HepG2 (cell line): Measurements from ENCODE around the gene FPGS. TPM values are rescaled to one million over a fixed set of nuclear protein-coding genes. Genes with fewer than 3 reads are reported as not detected.

Experiments used
- ATAC-seq: fragments of 200-7000 bp; cut with Tn5 transposase; 3 replicates; pipeline ENCODE4 v1.9.1; 2020; ENCODE audit warnings: mild to moderate bottlenecking, moderate library complexity
- BruUV-seq: library from RNA; stranded (reverse); fragments of 400-500 nt; replicated peaks from 2 replicates; lab custom pipeline; 2021; lab: Mats Ljungman, UMichigan
- CTCF ChIA-PET: fragments of 300-600 bp; formaldehyde crosslinking; extraction: SDS; loops from one replicate; lab custom pipeline; 2021; ENCODE audit warnings: low total read pairs, inconsistent platforms, low intra/inter-chr PET ratio; lab: Yijun Ruan, JAX
- POLR2A ChIA-PET: fragments of 350-600 bp; sonication (Branson Sonifier 250); formaldehyde crosslinking; loops from one replicate; lab custom pipeline; 2020; ENCODE audit warnings: antibody characterized with exemption, inconsistent platforms; lab: Yijun Ruan, JAX
- DNase-seq: peaks from one replicate; pipeline ENCODE4 v3.0.0-alpha.2; 2015; ENCODE audit warnings: low spot score
- FAIRE-seq: peaks from 3 replicates; lab custom pipeline; 2011; peaks lifted over from hg19 to GRCh38; lab: Jason Lieb, UNC
- H2AFZ ChIP-seq: one replicate; pipeline ENCODE4 v1.6.1; 2011; ENCODE audit warnings: low read length, inconsistent platforms
- H3K27ac ChIP-seq: fragments of 300-600 bp; 3 replicates; pipeline ENCODE4 v1.8.0; 2011; ENCODE audit warnings: mixed run types, mild to moderate bottlenecking, mixed read lengths, low read length, inconsistent platforms; ENCODE audit not compliant: insufficient read depth; ENCODE audit errors: extremely low read length
- H3K27me3 ChIP-seq, 2 experiments: fragments of 200-600 bp in 1 of 2; 2 replicates in 1 of 2; 3 replicates in 1 of 2; pipeline versions ENCODE4 v1.6.0 to v1.8.0; 2011; ENCODE audit warnings: low read length in 2 of 2, mild to moderate bottlenecking in 2 of 2, moderate library complexity in 2 of 2, inconsistent platforms in 1 of 2; ENCODE audit not compliant: insufficient read depth in 2 of 2, control insufficient read depth in 1 of 2
- H3K36me3 ChIP-seq, 2 experiments: fragments of 200-600 bp in 1 of 2; replicated peaks in 1 of 2; 2 replicates in 1 of 2; 3 replicates in 1 of 2; pipeline versions ENCODE4 v1.5.1 to v1.8.0; 2011; ENCODE audit warnings: low read length in 2 of 2, inconsistent platforms in 1 of 2; ENCODE audit not compliant: insufficient read depth in 2 of 2, control insufficient read depth in 1 of 2
- H3K4me1 ChIP-seq: 2 replicates; pipeline ENCODE4 v1.5.1; 2012; ENCODE audit warnings: low read length, inconsistent platforms; ENCODE audit not compliant: insufficient read depth
- H3K4me2 ChIP-seq: 2 replicates; pipeline ENCODE4 v1.6.0; 2011; ENCODE audit warnings: low read depth, low read length, inconsistent platforms
- H3K4me3 ChIP-seq, 3 experiments: fragments of 200-600 bp in 1 of 3; sonication (generic), shearing (Covaris generic) in 1 of 3; replicated peaks in 1 of 3; 2 replicates each; pipeline ENCODE4 v1.5.1; 2011 to 2016; ENCODE audit warnings: low read length in 3 of 3, inconsistent platforms in 2 of 3, low read depth in 2 of 3, mild to moderate bottlenecking in 2 of 3, control low read depth in 1 of 3, mixed read lengths in 1 of 3; ENCODE audit not compliant: insufficient read depth in 1 of 3
- H3K79me2 ChIP-seq: one replicate; pipeline ENCODE4 v1.6.1; 2011; ENCODE audit warnings: low read length, inconsistent platforms; ENCODE audit not compliant: insufficient read depth
- H3K9ac ChIP-seq: 2 replicates; pipeline ENCODE4 v1.6.0; 2011; ENCODE audit warnings: mild to moderate bottlenecking, low read depth, low read length, inconsistent platforms; ENCODE audit not compliant: insufficient read depth
- H3K9me3 ChIP-seq: 2 replicates; pipeline ENCODE4 v1.5.1; 2012; ENCODE audit warnings: mild to moderate bottlenecking, low read length
- H4K20me1 ChIP-seq: 2 replicates; pipeline ENCODE4 v1.6.0; 2011; ENCODE audit warnings: inconsistent platforms, mild to moderate bottlenecking, low read length, moderate library complexity; ENCODE audit not compliant: insufficient read depth
- GABPA ChIP-seq, 2 experiments: IDR thresholded peaks; 2 replicates each; pipeline ENCODE4 v1.6.1; 2011 to 2016; ENCODE audit warnings: low read depth in 2 of 2, low read length in 1 of 2, missing biosample characterization in 1 of 2, missing genetic modification characterization in 1 of 2
- NCOA5 ChIP-seq: sonication (generic); formaldehyde crosslinking; IDR thresholded peaks from 2 replicates; pipeline ENCODE4 v1.4.0; 2020; ENCODE audit warnings: missing genetic modification reagents
- NR3C1 ChIP-seq: sonication (generic); formaldehyde crosslinking; IDR thresholded peaks from 2 replicates; pipeline ENCODE4 v1.4.0; 2020; ENCODE audit warnings: missing genetic modification reagents
- RFXAP ChIP-seq: sonication (generic); formaldehyde crosslinking; IDR thresholded peaks from 2 replicates; pipeline ENCODE4 v1.4.0; 2020; ENCODE audit warnings: missing genetic modification reagents, borderline replicate concordance
- RXRB ChIP-seq: IDR thresholded peaks from 2 replicates; pipeline ENCODE4 v1.6.1; 2016; ENCODE audit warnings: borderline replicate concordance, missing genetic modification reagents, missing compliant biosample characterization
- SALL2 ChIP-seq: sonication (generic); formaldehyde crosslinking; IDR thresholded peaks from 2 replicates; pipeline ENCODE4 v1.8.1; 2023; ENCODE audit warnings: mild to moderate bottlenecking, missing genetic modification reagents, inconsistent platforms
- SMARCE1 ChIP-seq: fragments of 450-650 bp; IDR thresholded peaks from 2 replicates; pipeline ENCODE4 v1.6.1; 2017; ENCODE audit warnings: borderline replicate concordance
- SMC3 ChIP-seq: IDR thresholded peaks from 2 replicates; pipeline ENCODE4 v1.6.1; 2011; ENCODE audit warnings: low read length, improper control_type of control experiment
- SRSF1 ChIP-seq: fragments of 200-400 bp; formaldehyde crosslinking; optimal IDR thresholded peaks from 2 replicates; pipeline ENCODE3; 2017; ENCODE audit warnings: mild to moderate bottlenecking, low read depth, low read length, moderate library complexity
- STAG1 ChIP-seq: sonication (generic); formaldehyde crosslinking; IDR thresholded peaks from 2 replicates; pipeline ENCODE4 v1.4.0; 2020; ENCODE audit warnings: missing genetic modification reagents
- THAP11 ChIP-seq: IDR thresholded peaks from 2 replicates; pipeline ENCODE4 v1.6.1; 2016; ENCODE audit warnings: missing biosample characterization, missing genetic modification reagents
- ZNF234 ChIP-seq: sonication (generic); formaldehyde crosslinking; conservative IDR thresholded peaks from 2 replicates; pipeline ENCODE4 v1.5.1; 2020; ENCODE audit warnings: mild to moderate bottlenecking, missing genetic modification reagents
- ZNF282 ChIP-seq: fragments of 450-650 bp; IDR thresholded peaks from 2 replicates; pipeline ENCODE4 v1.6.1; 2018; ENCODE audit not compliant: partially characterized antibody
- ZNF660 ChIP-seq: sonication (generic); formaldehyde crosslinking; IDR thresholded peaks from 2 replicates; pipeline ENCODE4 v1.5.1; 2020; ENCODE audit warnings: mild to moderate bottlenecking, low read depth, missing genetic modification reagents, borderline replicate concordance
- ZSCAN29 ChIP-seq: sonication (generic); formaldehyde crosslinking; conservative IDR thresholded peaks from 2 replicates; pipeline ENCODE4 v1.4.0; 2020; ENCODE audit warnings: mild to moderate bottlenecking, missing genetic modification reagents
- whole genome bisulfite sequencing: methylation state at CpG from one replicate; pipeline ENCODE4 v1.1.6; 2017; ENCODE audit warnings: low lambda C conversion rate; 5-methylcytosine and 5-hydroxymethylcytosine counted together
- in situ Hi-C: cut with HindIII; loops from 2 replicates; pipeline ENCODE4 v1.10.0; 2017; ENCODE audit warnings: low pct_unique_long_range_greater_than_20kb; ENCODE audit not compliant: extremely low pct_ligation_motif_present
- intact Hi-C: fragments of 100-400 bp; cut with micrococcal nuclease; formaldehyde crosslinking; loops from one replicate; pipeline ENCODE4 v1.10.0; 2022; ENCODE audit not compliant: unreplicated experiment
- polyA plus RNA-seq, 8 experiments: library from polyadenylated mRNA; depleted of rRNA in 3 of 8; stranded (reverse) in 7 of 8; unstranded in 1 of 8; fragments of >200 nt; fragmentation: Illumina TruSeq in 4 of 8; extraction: Trizol in 4 of 8; gene quantifications; 2 replicates each; pipeline versions ENCODE4 v1.2.1 to v1.2.3, GENCODE V29; 2011 to 2016; ENCODE audit warnings: low read depth in 4 of 8, missing spikeins in 1 of 8, mixed read lengths in 1 of 8; ENCODE audit not compliant: insufficient read depth in 1 of 8
- total RNA-seq, 5 experiments: library from RNA; depleted of rRNA; stranded (reverse); fragments of >200 nt; fragmentation: Illumina TruSeq; extraction: Trizol; gene quantifications; 2 replicates each; pipeline ENCODE4 v1.2.3, GENCODE V29; 2016; ENCODE audit warnings: low read depth in 1 of 5
- TF ChIP-seq, protein P1 (sequence below): sonication (generic); formaldehyde crosslinking; IDR thresholded peaks from 2 replicates; pipeline ENCODE4 v1.5.1; 2020; ENCODE audit warnings: missing genetic modification reagents, mild to moderate bottlenecking, borderline replicate concordance
- TF ChIP-seq, protein P2 (sequence below): sonication (generic); formaldehyde crosslinking; IDR thresholded peaks from 2 replicates; pipeline ENCODE4 v1.4.0; 2020; ENCODE audit warnings: mild to moderate bottlenecking, missing genetic modification reagents
- TF ChIP-seq, protein P3 (sequence below): sonication (generic); formaldehyde crosslinking; IDR thresholded peaks from 2 replicates; pipeline ENCODE4 v1.5.1; 2020; ENCODE audit warnings: missing genetic modification reagents, mild to moderate bottlenecking, borderline replicate concordance
- TF ChIP-seq, protein P4 (sequence below): sonication (generic); formaldehyde crosslinking; IDR thresholded peaks from 2 replicates; pipeline ENCODE4 v1.8.1; 2023; ENCODE audit warnings: mild to moderate bottlenecking, inconsistent platforms, moderate library complexity, missing genetic modification reagents, borderline replicate concordance

FPGS gene
- total and polyA plus RNA-seq, 2 of the 13 experiments (the other 11 are each of a cell fraction or from before 2014, with no cell fraction given): 35.6 to 36.8 TPM

DNA sequence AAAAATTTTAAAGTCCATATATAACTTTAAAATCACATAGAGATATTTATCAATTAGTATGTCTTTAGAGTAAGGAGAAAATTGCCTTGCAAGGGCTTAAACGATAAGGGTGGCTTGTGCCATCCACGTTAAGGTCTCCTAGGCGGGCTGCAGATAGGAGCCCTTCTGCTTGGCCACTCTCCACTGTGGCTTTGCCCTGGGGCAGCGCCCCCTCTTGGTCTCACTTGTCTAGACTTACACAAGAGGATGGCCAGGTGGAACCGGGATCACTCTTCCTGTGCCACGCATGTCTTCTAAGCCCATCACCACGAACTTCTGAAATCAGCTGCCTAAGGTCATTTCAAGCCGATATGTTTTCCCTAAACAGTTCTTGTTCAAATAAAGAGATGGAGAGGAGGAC, 2.9 kb downstream of the FPGS start:
- FAIRE-seq (no peak), DNase-seq (peak; percentile 51), ATAC-seq (peak; percentile 17; the same call in 1 of the 3 replicates)
- Histone ChIP-seq H3K27ac (no peak overlapping the region), H4K20me1 (no peaks in the 10 kb centered on the region; the same call in 1 of the 2 replicates), H3K79me2 (peaks cover 15% of the 10 kb centered on the region), H3K4me2 (no peak overlapping the region), H3K9ac (no peak overlapping the region), H2AFZ (no peak overlapping the region), H3K27me3 (no peaks in the 10 kb centered on the region; a peak in 1 of 5 replicates), H3K4me3 (no peak overlapping the region), H3K4me1 (peaks cover 30% of the 10 kb centered on the region), H3K9me3 (no peaks in the 10 kb centered on the region), H3K36me3 (peaks cover 12 to 32% of the 10 kb centered on the region in 2 experiments; a peak in 4 of 5 replicates)
- TSS peak; percentile 51 for BruUV-seq
- in situ Hi-C loops: no loop called here
- intact Hi-C loops: no loop called here
- ChIA-PET POLR2A (no interaction called here), CTCF (interaction anchor here (1.1 kb wide), 1 partner anchor 64 kb away, joined by 3 read pairs; no protein-coding TSS in a partner anchor)
- 76% methylated on average over 8 of the region's 8 CpGs for WGBS
- TF ChIP-seq, protein P1, sequence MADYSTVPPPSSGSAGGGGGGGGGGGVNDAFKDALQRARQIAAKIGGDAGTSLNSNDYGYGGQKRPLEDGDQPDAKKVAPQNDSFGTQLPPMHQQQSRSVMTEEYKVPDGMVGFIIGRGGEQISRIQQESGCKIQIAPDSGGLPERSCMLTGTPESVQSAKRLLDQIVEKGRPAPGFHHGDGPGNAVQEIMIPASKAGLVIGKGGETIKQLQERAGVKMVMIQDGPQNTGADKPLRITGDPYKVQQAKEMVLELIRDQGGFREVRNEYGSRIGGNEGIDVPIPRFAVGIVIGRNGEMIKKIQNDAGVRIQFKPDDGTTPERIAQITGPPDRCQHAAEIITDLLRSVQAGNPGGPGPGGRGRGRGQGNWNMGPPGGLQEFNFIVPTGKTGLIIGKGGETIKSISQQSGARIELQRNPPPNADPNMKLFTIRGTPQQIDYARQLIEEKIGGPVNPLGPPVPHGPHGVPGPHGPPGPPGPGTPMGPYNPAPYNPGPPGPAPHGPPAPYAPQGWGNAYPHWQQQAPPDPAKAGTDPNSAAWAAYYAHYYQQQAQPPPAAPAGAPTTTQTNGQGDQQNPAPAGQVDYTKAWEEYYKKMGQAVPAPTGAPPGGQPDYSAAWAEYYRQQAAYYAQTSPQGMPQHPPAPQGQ (CRISPR knock-in tag): no peak
- TF ChIP-seq SRSF1: no peak
- TF ChIP-seq SMC3: peak; percentile 42; the same call in 1 of the 2 replicates
- TF ChIP-seq RFXAP (CRISPR knock-in tag): no peak
- no peak for TF ChIP-seq SALL2 (CRISPR knock-in tag)
- no peak for TF ChIP-seq ZNF234
- no peak for TF ChIP-seq NCOA5 (CRISPR knock-in tag)
- peak; percentile 53 for TF ChIP-seq STAG1
- no peak for TF ChIP-seq RXRB (CRISPR knock-in tag)
- no peak for TF ChIP-seq ZNF660
- TF ChIP-seq, protein P2, sequence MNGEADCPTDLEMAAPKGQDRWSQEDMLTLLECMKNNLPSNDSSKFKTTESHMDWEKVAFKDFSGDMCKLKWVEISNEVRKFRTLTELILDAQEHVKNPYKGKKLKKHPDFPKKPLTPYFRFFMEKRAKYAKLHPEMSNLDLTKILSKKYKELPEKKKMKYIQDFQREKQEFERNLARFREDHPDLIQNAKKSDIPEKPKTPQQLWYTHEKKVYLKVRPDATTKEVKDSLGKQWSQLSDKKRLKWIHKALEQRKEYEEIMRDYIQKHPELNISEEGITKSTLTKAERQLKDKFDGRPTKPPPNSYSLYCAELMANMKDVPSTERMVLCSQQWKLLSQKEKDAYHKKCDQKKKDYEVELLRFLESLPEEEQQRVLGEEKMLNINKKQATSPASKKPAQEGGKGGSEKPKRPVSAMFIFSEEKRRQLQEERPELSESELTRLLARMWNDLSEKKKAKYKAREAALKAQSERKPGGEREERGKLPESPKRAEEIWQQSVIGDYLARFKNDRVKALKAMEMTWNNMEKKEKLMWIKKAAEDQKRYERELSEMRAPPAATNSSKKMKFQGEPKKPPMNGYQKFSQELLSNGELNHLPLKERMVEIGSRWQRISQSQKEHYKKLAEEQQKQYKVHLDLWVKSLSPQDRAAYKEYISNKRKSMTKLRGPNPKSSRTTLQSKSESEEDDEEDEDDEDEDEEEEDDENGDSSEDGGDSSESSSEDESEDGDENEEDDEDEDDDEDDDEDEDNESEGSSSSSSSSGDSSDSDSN (CRISPR knock-in tag): no peak
- TF ChIP-seq, protein P3, sequence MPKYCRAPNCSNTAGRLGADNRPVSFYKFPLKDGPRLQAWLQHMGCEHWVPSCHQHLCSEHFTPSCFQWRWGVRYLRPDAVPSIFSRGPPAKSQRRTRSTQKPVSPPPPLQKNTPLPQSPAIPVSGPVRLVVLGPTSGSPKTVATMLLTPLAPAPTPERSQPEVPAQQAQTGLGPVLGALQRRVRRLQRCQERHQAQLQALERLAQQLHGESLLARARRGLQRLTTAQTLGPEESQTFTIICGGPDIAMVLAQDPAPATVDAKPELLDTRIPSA (CRISPR knock-in tag): no peak
- TF ChIP-seq ZSCAN29: no peak
- TF ChIP-seq ZNF282: no peak
- no peak for TF ChIP-seq SMARCE1
- TF ChIP-seq NR3C1 (CRISPR knock-in tag): no peak
- TF ChIP-seq, protein P4, sequence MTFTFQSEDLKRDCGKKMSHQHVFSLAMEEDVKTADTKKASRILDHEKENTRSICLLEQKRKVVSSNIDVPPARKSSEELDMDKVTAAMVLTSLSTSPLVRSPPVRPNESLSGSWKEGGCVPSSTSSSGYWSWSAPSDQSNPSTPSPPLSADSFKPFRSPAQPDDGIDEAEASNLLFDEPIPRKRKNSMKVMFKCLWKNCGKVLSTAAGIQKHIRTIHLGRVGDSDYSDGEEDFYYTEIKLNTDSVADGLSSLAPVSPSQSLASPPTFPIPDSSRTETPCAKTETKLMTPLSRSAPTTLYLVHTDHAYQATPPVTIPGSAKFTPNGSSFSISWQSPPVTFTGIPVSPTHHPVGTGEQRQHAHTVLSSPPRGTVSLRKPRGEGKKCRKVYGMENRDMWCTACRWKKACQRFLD (CRISPR knock-in tag): no peak
- 0 out of 2 replicates have a peak, but pooled peaks have one; percentile 32 for TF ChIP-seq THAP11
- TF ChIP-seq GABPA (IDR thresholded peaks at IDR 0.05; ENCODE audit: low read depth, low read length): no peak
- no peak for TF ChIP-seq GABPA (CRISPR knock-in tag; IDR thresholded peaks at IDR 0.05; ENCODE audit: low read depth)
